ENCODE measurements around the gene TRIML1. TPM values are rescaled to one million over a fixed set of nuclear protein-coding genes. Genes with fewer than 3 reads are reported as not detected.
"Not testable (repeated sequence)": the region's sequence is repeated elsewhere in the genome, so short reads cannot be mapped to it uniquely, and the experiment has no call there.

The TRIML1 gene
- polyA plus RNA-seq, 1 donor = not detected

DNA sequence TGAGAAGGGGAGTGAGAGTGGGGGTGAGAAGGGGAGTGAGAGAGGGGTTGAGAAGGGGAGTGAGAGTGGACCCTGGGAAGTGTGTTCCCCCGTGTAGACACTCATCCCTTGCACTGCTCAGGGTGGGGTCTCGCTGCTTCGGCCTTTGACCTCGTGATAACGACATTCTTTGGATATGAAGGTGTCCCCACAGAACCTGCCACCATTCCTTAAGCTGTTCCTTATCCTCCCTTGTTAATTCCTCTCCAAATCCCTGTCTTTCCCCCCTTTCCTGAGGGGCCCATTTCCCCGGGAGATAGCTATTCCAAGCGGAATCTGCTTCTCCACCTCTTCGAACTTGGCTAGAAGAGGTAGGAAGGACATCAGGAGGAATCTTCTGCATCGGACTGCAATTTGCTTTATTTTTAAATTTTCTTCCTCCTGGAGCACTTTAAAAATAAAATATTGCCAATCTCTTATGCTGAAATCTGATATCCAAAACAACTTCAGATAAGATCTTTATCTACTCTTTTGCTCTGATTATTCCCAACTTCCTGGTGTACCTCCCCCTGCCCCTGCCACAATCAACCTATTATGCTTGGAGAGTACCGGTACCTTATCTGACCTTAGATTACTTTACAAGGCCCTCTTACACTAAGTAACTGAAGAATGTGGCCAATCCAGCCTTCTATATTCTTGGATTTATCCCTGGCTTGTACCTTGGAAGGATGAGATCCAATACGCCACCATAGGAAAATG lies 15.6 kb downstream of the TRIML1 start:
- no peak for DNase-seq

DNA sequence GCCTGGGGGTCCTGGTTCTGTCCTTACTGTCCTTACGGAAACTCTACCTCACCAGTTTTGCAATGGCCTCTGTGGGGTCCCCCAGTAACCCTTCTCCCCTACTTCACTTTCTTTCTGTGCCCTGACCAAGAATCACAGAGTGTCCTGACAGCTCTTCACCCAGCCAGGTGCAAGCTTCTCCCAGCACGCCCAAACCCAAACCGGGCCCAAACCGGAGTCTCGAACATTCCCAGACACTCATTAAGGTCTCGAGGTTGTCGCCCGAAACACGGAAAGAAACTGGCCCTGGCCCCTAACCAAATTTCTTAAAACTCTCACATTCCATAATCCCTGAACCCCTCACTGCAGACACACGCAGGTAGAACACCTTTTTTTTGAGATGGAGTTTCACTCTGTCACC lies 19.1 kb downstream of the TRIML1 start:
- DNase-seq = no peak

DNA sequence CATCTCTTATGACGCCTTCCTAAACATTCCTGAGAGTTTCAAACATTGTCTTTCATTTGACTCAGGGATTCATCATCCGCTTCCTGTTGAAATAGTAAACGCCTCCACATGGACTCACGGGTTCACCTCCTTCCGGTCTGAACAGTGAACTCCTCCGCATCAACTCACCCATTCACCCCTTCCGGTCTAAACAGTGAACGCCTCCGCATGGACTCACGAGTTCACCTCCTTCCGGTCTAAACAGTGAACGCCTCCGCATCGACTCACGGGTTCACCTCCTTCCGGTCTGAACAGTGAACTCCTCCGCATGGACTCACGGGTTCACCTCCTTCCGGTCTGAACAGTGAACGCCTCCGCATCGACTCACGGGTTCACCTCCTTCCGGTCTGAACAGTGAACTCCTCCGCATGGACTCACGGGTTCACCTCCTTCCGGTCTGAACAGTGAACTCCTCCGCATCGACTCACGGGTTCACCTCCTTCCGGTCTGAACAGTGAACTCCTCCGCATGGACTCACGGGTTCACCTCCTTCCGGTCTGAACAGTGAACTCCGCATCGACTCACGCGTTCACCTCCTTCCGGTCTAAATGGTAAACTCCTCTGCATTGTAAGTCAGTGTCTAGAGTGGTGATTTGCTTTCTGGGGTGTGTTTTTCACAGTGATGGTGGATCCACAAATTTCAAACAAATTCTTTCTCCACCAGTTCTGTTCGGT lies 20.4 kb downstream of the TRIML1 start:
- DNase-seq = not testable (repeated sequence)

GRCh38 chr4:188160406-188160805 lies 21.2 kb downstream of the TRIML1 start:
- no peak for DNase-seq

DNA sequence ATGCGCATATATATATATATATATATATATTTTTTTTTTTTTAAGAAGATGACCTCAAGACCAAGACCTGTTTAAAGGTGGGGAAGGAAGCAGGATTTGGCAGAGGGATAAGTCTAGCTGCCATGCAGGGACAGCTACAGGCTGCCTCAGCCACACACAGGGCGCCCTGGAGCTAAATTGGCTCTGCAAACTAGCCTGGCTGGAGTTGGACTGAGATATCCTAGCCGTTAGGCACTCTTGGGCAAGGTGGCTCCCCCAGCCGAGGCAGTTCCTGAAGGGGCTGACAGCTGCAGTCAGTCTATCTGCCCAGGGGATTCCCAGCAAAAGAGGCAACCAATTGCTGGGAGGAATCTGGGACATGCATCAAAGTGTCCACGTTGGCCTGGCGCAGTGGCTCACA lies 21.9 kb downstream of the TRIML1 start:
- DNase-seq = no peak

DNA sequence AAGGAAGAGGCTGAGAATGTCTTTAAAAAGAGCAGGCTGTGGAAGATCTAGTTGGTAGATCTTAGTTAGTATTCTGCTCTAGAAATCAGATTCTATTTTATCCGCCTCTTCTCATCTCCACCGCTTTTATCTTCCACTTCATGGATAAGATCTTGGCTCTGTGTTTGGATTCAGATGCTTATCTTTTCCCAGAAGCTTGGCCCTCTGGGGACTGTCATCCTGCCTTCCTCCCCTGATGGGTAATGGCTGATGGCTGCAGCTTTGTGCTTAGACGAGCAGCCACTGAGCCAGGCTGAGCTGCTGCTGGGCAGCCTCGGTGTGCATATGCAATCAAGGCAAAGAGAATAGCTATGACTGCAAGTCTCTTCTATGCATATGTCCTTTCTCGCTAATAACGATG lies 23.5 kb downstream of the TRIML1 start:
- DNase-seq = no peak

GRCh38 chr4:188168726-188169373 lies 29.6 kb downstream of the TRIML1 start:
- no peak for DNase-seq

DNA sequence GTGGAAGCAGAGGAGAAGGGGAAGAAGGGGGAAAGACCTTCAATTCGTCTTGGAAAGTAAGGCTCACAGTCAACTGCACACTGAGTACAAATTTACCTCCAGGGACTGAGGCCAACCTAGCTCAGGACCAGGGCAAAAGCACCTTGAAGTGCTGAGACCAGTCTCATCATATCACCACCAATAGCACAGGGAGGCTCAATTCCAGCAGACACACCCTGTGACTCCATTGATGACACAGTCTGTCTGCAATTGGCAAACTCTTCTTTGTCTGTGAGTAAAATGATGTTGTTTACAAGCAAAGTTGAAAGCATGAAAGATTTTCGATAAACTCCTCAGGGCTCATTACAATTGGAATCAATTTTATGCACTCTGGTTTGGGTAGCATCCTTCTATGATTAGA lies 32.3 kb downstream of the TRIML1 start:
- no peak for DNase-seq

DNA sequence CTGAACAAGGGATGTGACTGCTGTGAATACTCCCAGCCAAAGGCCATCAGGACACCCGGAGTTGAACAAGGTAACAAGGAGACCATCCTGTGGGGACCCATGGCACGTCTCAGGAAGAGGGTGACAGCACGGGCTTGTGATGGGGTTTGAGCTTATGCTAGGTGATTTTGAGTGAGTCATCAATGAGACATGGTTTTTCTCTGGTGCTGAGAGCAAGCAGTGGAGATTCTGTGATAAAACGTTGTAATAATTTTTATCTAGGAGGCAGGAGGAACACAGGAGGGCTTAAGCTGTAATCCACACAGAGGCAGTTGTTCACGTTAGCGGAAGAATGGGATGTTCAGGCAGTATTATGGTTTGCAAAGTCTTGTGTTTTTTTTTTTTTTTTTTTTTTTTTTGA lies 36.0 kb downstream of the TRIML1 start:
- no peak for DNase-seq

GRCh38 chr4:188177997-188178675 lies 38.9 kb downstream of the TRIML1 start:
- DNase-seq = no peak

DNA sequence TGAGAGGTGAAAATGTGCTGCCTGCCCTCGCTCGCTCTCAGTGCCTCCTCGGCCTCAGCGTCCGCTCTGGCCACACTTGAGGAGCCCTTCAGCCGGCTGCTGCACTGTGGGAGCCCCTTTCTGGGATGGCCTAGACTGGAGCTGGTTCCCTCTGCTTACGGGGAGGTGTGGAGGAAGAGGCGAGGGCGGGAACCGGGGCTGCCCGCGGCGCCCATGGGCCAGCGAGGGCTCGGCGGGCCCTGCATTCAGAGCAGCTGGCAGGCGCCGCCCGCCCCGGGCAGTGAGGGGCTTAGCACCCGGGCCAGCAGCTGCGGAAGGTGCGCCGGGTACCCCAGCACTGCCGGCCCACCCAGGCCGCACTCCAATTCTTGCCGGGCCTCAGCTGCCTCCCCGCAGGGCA lies 39.6 kb downstream of the TRIML1 start:
- DNase-seq = no peak

- DNase-seq = no peak
Measured at GRCh38 chr4:188187106-188187505, 47.9 kb downstream of the TRIML1 start.

- no peak for DNase-seq
Measured at GRCh38 chr4:188190461-188190860, 51.2 kb downstream of the TRIML1 start.

DNA sequence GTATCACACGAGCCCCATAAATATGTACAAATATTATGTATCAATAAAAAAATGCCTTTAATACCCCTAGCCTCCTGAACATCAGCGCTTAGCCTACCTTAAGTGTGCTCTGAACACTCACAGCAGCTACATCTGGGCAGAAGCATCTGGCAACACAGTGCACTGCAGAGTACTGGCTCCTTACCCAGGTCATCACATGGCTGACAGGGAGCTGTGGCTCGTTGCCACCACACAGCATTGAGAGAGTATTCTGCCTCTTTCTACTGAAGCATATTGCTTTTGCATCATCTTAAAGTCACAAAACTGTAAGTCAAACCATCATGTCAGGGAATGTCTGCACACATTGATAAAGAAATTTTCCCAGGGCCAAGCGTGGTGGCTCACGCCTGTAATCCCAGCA lies 55.2 kb downstream of the TRIML1 start:
- DNase-seq = no peak

GRCh38 chr4:188195389-188195985 lies 56.2 kb downstream of the TRIML1 start:
- no peak for DNase-seq

DNA sequence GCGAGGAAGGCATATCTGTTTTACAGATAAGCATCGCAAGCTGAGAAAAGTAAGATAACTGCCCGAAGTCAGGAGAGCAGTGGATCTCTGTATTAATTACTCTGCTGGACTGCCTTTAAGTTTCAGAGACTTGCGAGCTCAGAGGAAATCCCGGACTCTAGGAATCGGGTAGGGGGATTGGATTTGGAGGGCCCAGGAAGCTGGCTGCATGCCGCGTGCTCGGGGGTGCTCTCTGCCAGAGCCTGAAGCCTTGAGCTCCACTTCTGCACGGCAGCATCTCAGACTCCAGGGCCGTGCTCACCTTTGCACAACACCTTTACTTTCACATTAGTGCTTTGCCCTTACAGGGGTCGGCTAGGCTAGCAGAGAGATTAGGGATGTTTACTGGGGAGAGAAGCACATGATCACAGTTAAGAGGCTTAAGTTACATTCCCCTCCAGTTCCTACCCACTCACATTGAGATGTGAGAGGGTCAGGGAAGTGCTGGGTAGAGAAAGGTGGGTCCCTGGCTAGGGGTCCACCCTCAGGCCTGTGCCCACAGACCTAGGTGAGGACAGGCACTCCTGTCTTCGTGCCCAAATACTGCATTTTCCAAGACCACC lies 57.0 kb downstream of the TRIML1 start:
- no peak for DNase-seq

Other genes starting within 250 kb of the TRIML1 start
- gene ZFP42, start 143.7 kb upstream of the TRIML1 start, polyA plus RNA-seq (ENCODE audit: insufficient read length) = 1.8 TPM
- not detected for gene TRIML2, start 29.8 kb upstream of the TRIML1 start, polyA plus RNA-seq (ENCODE audit: insufficient read length)